Measurements from ENCODE around the gene GSTO1.
"Not testable (repeated sequence)": the region's sequence is repeated elsewhere in the genome, so short reads cannot be mapped to it uniquely, and the experiment has no call there.

The GSTO1 gene

GRCh38 chr10:104254493-104255310 is at the start of gene GSTO1:
GSTO1 (plus strand) TSS chr10:104254892; CDS start chr10:104254929, 37 bp downstream.
- in situ Hi-C loops (cut with MboI; ENCODE audit: low sequenced_read_pairs) = no loop called here

DNA sequence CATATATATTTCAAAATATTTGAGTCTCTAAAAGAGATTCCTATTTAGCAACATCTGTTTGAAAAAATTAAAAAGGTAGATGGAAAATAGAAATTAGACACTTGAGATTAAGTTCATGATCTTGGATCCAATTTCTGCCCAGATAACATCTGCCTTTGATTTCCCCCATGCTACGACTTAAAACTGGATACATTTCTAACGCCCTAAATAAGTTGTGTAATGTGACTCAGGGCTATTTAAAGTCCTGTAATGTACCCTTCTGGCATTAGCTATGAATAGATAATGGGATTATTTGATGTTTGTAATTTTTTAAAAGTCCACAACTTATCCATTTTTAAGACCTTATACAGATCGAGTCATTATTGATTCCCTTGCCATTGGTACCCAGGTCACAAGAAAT is 46.0 kb upstream of the GSTO1 start:
- in situ Hi-C loops (cut with MboI; ENCODE audit: low sequenced_read_pairs) = loop anchor here (25.0 kb wide), 2 partner anchors 321 to 496 kb away; no protein-coding TSS in a partner anchor

- in situ Hi-C loops (cut with MboI; ENCODE audit: low sequenced_read_pairs) = loop anchor here (25.0 kb wide), 2 partner anchors 322 to 497 kb away; no protein-coding TSS in a partner anchor
Measured at GRCh38 chr10:104209575-104210198, 45.0 kb upstream of the GSTO1 start.

DNA sequence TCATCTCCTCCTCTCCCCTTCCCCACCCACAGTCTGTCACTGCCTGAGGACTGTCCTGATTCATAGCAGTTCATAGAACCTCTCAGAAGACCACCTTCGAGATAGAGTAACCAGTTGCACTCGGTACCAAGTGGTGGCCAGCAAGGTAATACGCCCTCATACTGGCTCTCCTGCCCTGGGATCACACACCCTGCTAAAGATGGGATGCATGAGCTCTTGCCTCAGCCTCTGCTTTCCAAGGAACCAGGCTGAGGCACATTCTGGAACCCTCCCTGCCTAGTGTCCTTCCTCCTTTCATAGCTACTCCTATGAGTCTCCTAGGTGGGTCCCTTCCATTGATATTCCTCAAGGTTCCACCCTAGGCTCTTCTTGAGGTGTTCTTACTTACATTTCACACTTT is 38.1 kb upstream of the GSTO1 start:
- in situ Hi-C loops (cut with MboI; ENCODE audit: low sequenced_read_pairs) = loop anchor here (25.0 kb wide), 2 partner anchors 329 to 504 kb away; no protein-coding TSS in a partner anchor

- in situ Hi-C loops (cut with MboI; ENCODE audit: low sequenced_read_pairs) = loop anchor here (25.0 kb wide), 2 partner anchors 331 to 506 kb away; no protein-coding TSS in a partner anchor
Measured at GRCh38 chr10:104218751-104219150, 35.9 kb upstream of the GSTO1 start.

DNA sequence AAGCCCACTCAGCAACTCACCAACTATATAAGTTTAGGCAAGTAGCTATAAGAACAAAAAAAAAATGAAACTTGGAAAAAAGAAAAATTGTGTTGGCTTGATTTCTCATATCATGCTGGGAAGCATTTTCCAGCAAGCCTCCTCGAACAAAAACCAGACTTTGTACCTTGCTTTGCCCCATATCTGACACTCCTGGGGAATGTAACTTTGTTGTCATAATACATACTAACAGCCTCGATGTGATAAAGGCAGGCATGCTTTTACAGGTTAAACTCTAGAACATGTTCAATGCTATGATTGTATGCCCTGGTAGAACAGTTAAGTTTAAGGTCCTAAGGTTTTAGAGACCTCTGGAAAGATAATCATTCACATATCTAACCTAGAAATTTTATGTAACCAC is 34.2 kb upstream of the GSTO1 start:
- in situ Hi-C loops (cut with MboI; ENCODE audit: low sequenced_read_pairs) = loop anchor here (25.0 kb wide), 2 partner anchors 333 to 508 kb away; no protein-coding TSS in a partner anchor

GRCh38 chr10:104223304-104223703 is 31.4 kb upstream of the GSTO1 start:
- in situ Hi-C loops (cut with MboI; ENCODE audit: low sequenced_read_pairs) = loop anchor here (25.0 kb wide), 2 partner anchors 336 to 511 kb away; no protein-coding TSS in a partner anchor

GRCh38 chr10:104230490-104230889 is 24.2 kb upstream of the GSTO1 start:
- in situ Hi-C loops (cut with MboI; ENCODE audit: low sequenced_read_pairs) = no loop called here

- in situ Hi-C loops (cut with MboI; ENCODE audit: low sequenced_read_pairs) = no loop called here
Measured at GRCh38 chr10:104231784-104232612, 22.7 kb upstream of the GSTO1 start, which contains the start of gene CFAP43. CFAP43 (minus strand) TSS chr10:104232364; CDS start chr10:104232246, 118 bp downstream.

DNA sequence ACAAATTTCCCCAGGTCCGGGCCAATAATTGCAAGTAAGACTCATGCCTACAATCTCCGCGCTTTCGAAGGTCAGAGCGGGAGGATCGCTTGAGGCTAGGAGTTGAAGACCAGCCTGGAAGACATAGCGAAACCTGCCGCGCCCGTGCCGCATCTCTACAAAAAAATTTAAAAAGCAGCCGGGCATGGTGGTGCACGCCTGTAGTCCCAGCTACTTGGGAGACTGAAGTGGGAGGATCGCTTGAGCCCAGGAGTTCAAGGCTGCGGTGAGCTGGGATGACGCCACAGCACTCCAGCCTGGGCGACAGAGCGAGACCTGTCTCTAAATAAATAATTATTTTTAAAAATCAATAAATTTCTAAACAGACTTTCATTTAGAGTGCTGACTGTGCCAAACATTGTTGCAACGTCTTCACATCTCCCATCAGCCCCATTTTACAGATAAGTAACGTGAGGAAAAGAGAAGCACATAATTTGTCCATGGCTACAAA is 22.0 kb upstream of the GSTO1 start:
- in situ Hi-C loops (cut with MboI; ENCODE audit: low sequenced_read_pairs) = no loop called here

- in situ Hi-C loops (cut with MboI; ENCODE audit: low sequenced_read_pairs) = no loop called here
Measured at GRCh38 chr10:104233817-104234216, 20.9 kb upstream of the GSTO1 start.

GRCh38 chr10:104234934-104235333 is 19.8 kb upstream of the GSTO1 start:
- in situ Hi-C loops (cut with MboI; ENCODE audit: low sequenced_read_pairs) = no loop called here

DNA sequence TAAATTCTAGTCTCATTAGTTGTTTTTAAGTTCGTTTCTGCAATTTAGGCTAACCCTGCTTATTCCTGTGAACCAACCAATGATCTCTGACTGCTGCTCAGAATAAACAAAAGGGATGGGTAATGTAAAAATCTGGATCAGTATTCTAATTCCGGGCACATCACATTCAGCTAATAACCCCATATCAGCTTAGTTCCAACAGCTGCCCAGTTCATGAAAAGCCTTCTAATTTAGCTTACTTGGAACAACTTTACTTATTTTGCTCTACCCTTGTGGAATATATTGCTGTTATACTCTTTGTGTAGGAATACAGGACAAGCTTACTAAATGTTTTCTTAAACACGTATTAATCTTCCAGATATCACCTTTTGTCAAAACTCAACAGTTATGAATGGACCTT is 18.9 kb upstream of the GSTO1 start:
- in situ Hi-C loops (cut with MboI; ENCODE audit: low sequenced_read_pairs) = no loop called here

GRCh38 chr10:104240078-104240477 is 14.6 kb upstream of the GSTO1 start:
- in situ Hi-C loops (cut with MboI; ENCODE audit: low sequenced_read_pairs) = no loop called here

- in situ Hi-C loops (cut with MboI; ENCODE audit: low sequenced_read_pairs) = no loop called here
Measured at GRCh38 chr10:104242545-104242944, 12.1 kb upstream of the GSTO1 start.

DNA sequence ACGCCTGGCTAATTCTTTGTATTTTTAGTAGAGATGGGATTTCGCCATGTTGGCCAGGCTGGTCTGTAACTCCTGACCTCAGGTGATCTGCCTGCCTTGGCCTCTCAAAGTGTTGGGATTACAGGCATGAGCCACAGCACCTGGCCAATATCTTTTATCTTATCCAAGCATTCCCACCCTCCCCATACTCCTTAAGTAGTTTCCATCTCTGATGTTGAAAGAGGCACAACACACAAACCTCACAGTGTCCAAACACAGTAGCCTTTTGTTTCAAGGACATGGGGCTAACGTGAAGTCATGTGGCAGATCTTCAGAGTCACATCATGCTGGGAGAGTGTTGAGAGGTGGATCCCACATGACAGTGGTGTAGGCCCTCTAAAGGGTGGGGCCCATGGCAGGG is 11.7 kb upstream of the GSTO1 start:
- in situ Hi-C loops (cut with MboI; ENCODE audit: low sequenced_read_pairs) = not testable (repeated sequence)

- in situ Hi-C loops (cut with MboI; ENCODE audit: low sequenced_read_pairs) = no loop called here
Measured at GRCh38 chr10:104243512-104243911, 11.2 kb upstream of the GSTO1 start.

GRCh38 chr10:104245066-104245632 is 9.5 kb upstream of the GSTO1 start:
- in situ Hi-C loops (cut with MboI; ENCODE audit: low sequenced_read_pairs) = no loop called here

- in situ Hi-C loops (cut with MboI; ENCODE audit: low sequenced_read_pairs) = no loop called here
Measured at GRCh38 chr10:104246976-104247375, 7.7 kb upstream of the GSTO1 start.

DNA sequence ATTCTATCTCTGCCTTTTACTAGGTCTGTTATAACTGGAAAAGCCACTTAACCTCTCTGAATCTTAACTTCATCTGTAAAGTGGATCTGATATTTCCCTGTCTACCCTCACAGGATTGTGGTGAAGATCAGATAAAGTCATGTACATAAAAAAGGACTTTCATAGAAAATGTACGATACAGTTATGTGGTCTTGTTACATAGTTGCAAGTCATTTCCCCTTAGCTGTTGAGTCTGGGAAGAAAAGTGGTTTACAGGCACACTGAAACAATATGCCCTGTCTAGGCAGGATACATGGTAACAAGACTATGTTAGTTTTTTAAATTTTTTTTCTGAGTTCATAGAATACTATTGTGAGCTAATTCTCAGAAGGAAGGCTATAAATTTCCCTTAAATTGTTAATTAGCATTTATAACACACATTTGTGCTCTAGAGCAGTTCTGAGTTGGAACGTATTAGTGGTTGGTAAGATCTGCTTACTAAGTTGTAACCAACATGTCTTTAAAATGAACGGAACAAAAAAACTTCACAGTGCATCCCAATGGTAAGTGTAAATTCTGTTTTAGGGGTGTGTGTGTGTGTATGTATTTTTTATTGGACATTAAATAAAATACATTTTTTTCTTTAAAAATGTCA is 7.1 kb upstream of the GSTO1 start:
- in situ Hi-C loops (cut with MboI; ENCODE audit: low sequenced_read_pairs) = no loop called here
